Endothelial cell (in vitro differentiated cells): Measurements from ENCODE around the gene RBM38. TPM values are rescaled to one million over a fixed set of nuclear protein-coding genes. Genes with fewer than 3 reads are reported as not detected.

Experiments used
- DNase-seq: peaks from one replicate; pipeline ENCODE4 v3.0.0; 2021; ENCODE audit warnings: low spot score
- H3K27ac Mint-ChIP-seq: one replicate; pipeline ENCODE4 v1.8.0; 2021; ENCODE audit warnings: mixed read lengths, inconsistent platforms; ENCODE audit not compliant: unreplicated experiment
- H3K27me3 Mint-ChIP-seq: one replicate; pipeline ENCODE4 v1.8.0; 2021; ENCODE audit warnings: mild to moderate bottlenecking, moderate library complexity, mixed read lengths, inconsistent platforms; ENCODE audit not compliant: unreplicated experiment
- H3K36me3 Mint-ChIP-seq: one replicate; pipeline ENCODE4 v1.8.0; 2021; ENCODE audit warnings: mild to moderate bottlenecking, low read depth, mixed read lengths, inconsistent platforms; ENCODE audit not compliant: unreplicated experiment
- H3K4me1 Mint-ChIP-seq: one replicate; pipeline ENCODE4 v1.8.0; 2021; ENCODE audit warnings: mild to moderate bottlenecking, mixed read lengths, inconsistent platforms; ENCODE audit not compliant: unreplicated experiment
- H3K4me3 Mint-ChIP-seq: one replicate; pipeline ENCODE4 v1.8.0; 2021; ENCODE audit warnings: mild to moderate bottlenecking, mixed read lengths, inconsistent platforms; ENCODE audit not compliant: unreplicated experiment
- H3K9me3 Mint-ChIP-seq: one replicate; pipeline ENCODE4 v1.8.0; 2021; ENCODE audit warnings: mixed read lengths, inconsistent platforms; ENCODE audit not compliant: unreplicated experiment
- CTCF ChIP-seq: fragments of 200-600 bp; sonication (generic); IDR thresholded peaks from one replicate; pipeline ENCODE4 v1.5.0; 2021; ENCODE audit warnings: antibody characterized with exemption; ENCODE audit not compliant: unreplicated experiment
- total RNA-seq: library from RNA; stranded (reverse); fragmentation: NEBNext Ultra II Directional; extraction: Animal tissue kit (Norgen Biotek cat#: 25700); gene quantifications from one replicate; pipeline ENCODE4 v1.2.1, GENCODE V29; 2021; ENCODE audit not compliant: unreplicated experiment

RBM38 gene
- total RNA-seq, 1 donor from 2014 or later, result 23.6 TPM

DNA sequence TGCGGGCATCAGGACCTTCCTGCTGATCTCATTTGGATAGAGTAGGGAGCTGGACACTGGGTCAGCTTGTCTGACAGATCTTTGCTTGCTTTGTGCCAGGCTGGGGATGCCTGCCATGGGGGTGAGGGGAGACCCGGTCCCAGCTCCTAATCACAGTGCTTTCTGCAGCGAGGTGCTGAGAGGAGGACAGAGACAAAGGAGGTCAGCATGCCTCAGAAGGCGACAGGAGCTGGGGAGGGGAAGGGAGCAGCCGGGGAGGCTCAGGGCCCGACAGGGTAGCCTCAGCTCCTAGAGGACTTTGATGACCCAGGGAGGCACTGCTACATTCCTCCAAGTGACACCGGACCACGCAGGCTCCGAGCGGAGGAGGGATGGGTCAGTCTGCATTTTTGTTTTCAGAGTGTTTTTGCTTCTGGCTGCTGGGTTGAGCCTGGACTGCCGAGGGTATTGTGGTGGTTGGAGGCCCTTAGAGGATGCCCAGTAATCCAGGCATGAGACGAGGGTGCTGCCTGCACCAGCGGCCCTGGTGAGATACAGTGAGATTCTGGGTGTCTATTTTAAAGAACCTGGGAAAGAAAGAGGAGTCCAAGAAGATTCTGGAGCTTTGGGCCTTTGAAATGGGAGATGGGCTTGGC lies 7.8 kb downstream of the RBM38 start:
- Mint-ChIP-seq H3K36me3 (peaks cover 21% of the 10 kb centered on the region), H3K9me3 (no peaks in the 10 kb centered on the region), H3K4me3 (no peak overlapping the region), H3K27ac (no peak overlapping the region), H3K27me3 (peaks cover 8% of the 10 kb centered on the region), H3K4me1 (peaks cover 7% of the 10 kb centered on the region)
- TF ChIP-seq CTCF, result no peak
- DNase-seq, result no peak

DNA sequence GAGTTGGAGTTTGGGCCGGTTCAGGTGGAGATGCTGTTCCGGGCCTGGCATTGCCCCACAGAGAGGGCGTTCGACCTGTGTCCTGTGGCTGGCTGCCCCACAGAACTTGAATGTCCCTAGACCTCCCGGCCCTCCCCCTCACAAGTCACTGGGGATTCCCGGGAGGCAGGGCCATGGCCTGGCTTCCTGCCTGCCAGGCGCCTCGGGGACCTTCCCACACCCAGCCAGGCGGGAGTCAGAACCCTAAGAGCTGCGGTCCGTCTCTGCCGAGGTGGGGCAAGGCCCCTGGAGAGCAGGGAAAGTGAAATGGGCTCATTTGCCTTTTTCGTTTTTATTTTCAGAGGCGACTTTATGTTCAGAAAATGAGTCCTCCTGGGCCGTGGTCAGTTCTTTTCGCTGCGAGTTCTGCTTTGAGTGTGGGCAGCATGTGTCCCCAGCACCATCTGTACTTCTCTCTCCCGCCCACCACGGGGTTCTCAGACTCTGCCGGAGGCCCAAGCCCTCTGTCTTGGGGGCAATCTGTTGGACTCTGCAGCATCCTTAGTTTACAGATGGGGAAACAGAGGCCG lies 8.5 kb downstream of the RBM38 start:
- TF ChIP-seq CTCF, result no peak

GRCh38 chr20:57400231-57400701 lies 9.1 kb downstream of the RBM38 start:
- Mint-ChIP-seq H3K27ac (no peak overlapping the region), H3K4me1 (peaks cover 6% of the 10 kb centered on the region), H3K4me3 (no peak overlapping the region), H3K9me3 (no peaks in the 10 kb centered on the region), H3K36me3 (peaks cover 21% of the 10 kb centered on the region), H3K27me3 (peaks cover 8% of the 10 kb centered on the region)
- DNase-seq, result no peak
- TF ChIP-seq CTCF, result no peak

More for the DNA sequence above, 8.5 kb downstream of the RBM38 start:
- H3K27me3 Mint-ChIP-seq, result peaks cover 8% of the 10 kb centered on the region
- no peak overlapping the region for H3K4me3 Mint-ChIP-seq
- H3K27ac Mint-ChIP-seq, result no peak overlapping the region
- H3K36me3 Mint-ChIP-seq, result peaks cover 21% of the 10 kb centered on the region
- H3K9me3 Mint-ChIP-seq, result no peaks in the 10 kb centered on the region
- DNase-seq, result no peak
- peaks cover 7% of the 10 kb centered on the region for H3K4me1 Mint-ChIP-seq

DNA sequence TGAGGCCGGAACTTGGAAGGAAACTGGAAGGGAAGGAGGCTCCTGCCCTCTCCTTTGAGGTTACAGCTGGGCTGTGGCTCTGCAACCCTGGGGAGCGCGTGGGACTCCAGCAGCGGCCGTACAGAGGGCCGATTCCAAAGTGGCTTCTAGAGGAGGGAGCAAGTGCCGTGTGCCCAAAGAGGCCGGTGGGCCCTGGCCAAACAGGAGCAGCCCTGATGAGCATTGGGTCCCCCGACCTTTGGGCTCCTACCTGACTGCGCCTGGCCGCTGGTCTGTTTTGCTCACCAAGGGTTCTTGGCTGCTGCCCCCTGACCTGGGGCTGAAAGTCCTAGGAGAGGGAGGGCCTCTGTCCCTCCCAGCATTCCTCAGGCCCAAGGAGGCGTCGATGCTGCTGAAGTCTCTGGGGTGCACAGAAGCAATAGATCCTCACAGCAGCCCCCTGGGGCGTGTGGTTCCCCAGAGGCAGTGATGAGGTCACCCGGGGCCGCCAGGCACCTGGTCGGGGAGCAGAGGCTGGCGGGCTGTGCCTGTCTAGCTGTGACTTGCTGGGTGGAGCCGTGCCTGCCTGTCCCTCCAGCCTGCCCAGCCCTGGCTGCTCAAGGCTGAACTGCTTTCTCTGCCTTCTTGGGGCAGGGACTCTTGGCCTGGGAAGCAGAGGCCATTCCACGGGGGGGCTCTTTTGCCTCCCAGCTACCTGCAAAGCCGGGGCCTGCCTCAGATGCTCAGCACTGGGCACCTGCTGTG lies 9.8 kb downstream of the RBM38 start:
- H3K36me3 Mint-ChIP-seq, result peaks cover 18% of the 10 kb centered on the region

More for the DNA sequence above, 9.8 kb downstream of the RBM38 start:
- TF ChIP-seq CTCF, result no peak
- no peak for DNase-seq
- H3K4me3 Mint-ChIP-seq, result no peak overlapping the region
- peaks cover 8% of the 10 kb centered on the region for H3K27me3 Mint-ChIP-seq
- peaks cover 4% of the 10 kb centered on the region for H3K4me1 Mint-ChIP-seq
- H3K27ac Mint-ChIP-seq, result no peak overlapping the region
- no peaks in the 10 kb centered on the region for H3K9me3 Mint-ChIP-seq
